Mucosa of rectum (tissue), 2 donors: Measurements from ENCODE around the gene PIAS1.

Source experiments
- H3K27ac ChIP-seq, 2 donors: one replicate each; pipeline ENCODE4 v1.7.0; 2013; ENCODE audit warnings: inconsistent platforms in 2 of 2, low read depth in 2 of 2, low read length in 2 of 2
- H3K27me3 ChIP-seq, 2 donors: one replicate each; pipeline ENCODE4 v1.7.0; 2013; ENCODE audit warnings: low read length in 2 of 2; ENCODE audit not compliant: control insufficient read depth in 2 of 2, insufficient read depth in 2 of 2
- H3K36me3 ChIP-seq, 2 donors: one replicate each; pipeline ENCODE4 v1.7.0; 2013; ENCODE audit warnings: low read length in 2 of 2; ENCODE audit not compliant: control insufficient read depth in 2 of 2, insufficient read depth in 2 of 2
- H3K4me1 ChIP-seq, 2 donors: one replicate each; pipeline ENCODE4 v1.7.0; 2013; ENCODE audit warnings: low read length in 2 of 2, mild to moderate bottlenecking in 1 of 2; ENCODE audit not compliant: control insufficient read depth in 2 of 2, insufficient read depth in 2 of 2
- H3K4me3 ChIP-seq, 2 donors: one replicate each; pipeline ENCODE4 v1.7.0; 2013; ENCODE audit warnings: low read length in 2 of 2
- H3K9ac ChIP-seq, 2 donors: one replicate each; pipeline ENCODE4 v1.7.0; 2013; ENCODE audit warnings: low read length in 2 of 2, low read depth in 1 of 2, mild to moderate bottlenecking in 1 of 2
- H3K9me3 ChIP-seq, 2 donors: one replicate each; pipeline ENCODE4 v1.7.0; 2013; ENCODE audit warnings: low read length in 2 of 2; ENCODE audit not compliant: control insufficient read depth in 2 of 2
- donor health status: healthy.
- donor health status: Normal muscosa, but diverticular disease.

Gene PIAS1

DNA sequence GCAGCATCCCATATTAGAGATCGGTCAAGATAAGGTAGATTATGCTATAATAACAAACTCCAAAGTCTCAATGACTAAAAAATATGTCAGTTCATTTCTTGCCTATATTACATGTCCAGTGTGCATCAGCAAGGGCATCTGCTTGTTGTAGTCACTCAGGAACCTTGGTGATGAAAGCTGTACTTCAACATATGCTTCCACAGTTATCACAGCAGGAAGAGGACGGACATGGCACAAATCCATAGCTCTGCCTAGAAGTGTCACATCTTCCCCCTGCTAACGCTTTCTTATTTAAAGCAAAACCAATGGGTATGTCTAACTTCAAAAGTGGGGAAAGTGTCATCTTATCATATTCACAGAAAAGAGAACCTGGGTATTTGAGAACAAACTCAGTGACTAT, 20.0 kb upstream of the PIAS1 start:
- Histone ChIP-seq H3K9me3 (no peaks in the 10 kb centered on the region), H3K4me1 (no peaks in the 10 kb centered on the region), H3K27ac (no peak overlapping the region), H3K9ac (no peak overlapping the region), H3K27me3 (no peaks in the 10 kb centered on the region), H3K36me3 (no peaks in the 10 kb centered on the region), H3K4me3 (no peak overlapping the region)

DNA sequence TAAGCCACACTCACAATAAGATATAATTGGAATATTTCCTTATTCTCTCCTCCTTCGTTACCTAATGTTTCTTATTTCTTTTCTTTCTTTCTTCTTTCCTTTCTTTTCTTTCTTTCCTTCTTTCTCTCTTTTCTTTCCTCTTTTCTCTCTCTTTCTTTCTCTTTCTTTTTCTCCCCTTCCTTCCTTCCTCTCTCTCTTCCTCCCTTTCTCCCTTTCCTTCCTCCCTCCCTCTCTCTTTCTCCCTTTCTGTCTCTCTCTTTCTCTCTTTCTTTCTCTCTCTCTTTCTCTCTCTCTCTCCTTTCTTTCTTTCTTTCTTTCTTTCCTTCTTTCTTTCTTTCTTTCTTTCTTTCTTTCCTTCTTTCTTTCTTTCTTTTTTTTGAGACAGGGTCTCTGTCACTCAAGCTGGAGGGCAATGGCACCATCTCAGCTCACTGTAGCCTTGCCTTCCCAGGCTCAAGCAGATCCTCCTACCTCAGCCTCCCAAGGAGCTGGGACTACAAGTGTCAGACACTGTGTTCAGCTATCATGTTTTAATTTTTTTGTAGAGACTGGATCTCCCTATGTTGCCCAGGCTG, 19.3 kb upstream of the PIAS1 start:
- Histone ChIP-seq H3K27me3 (no peaks in the 10 kb centered on the region), H3K4me1 (no peaks in the 10 kb centered on the region), H3K9me3 (no peaks in the 10 kb centered on the region), H3K27ac (no peak overlapping the region), H3K36me3 (no peaks in the 10 kb centered on the region), H3K4me3 (no peak overlapping the region), H3K9ac (no peak overlapping the region)

DNA sequence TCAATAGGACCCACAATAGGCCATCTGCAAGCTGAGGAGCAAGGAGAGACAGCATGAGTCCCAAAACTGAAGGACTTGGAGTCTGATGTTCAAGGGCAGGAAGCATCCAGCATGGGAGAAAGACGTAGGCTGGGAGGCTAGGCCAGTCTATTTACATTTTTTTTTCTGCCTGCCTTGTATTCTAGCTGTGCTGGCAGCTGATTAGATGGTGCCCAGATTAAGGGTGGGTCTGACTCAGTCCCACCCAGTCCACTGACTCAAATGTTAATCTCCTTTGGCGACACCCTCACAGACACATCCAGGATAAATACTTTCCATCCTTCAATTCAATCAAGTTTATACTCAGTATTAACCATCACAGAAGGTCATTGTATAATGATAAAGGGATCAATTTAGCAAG, 15.9 kb upstream of the PIAS1 start:
- Histone ChIP-seq H3K27ac (no peak overlapping the region), H3K9ac (no peak overlapping the region), H3K4me1 (peaks cover 0 to 10% of the 10 kb centered on the region in 2 donors), H3K9me3 (no peaks in the 10 kb centered on the region), H3K27me3 (no peaks in the 10 kb centered on the region), H3K4me3 (no peak overlapping the region), H3K36me3 (no peaks in the 10 kb centered on the region)

DNA sequence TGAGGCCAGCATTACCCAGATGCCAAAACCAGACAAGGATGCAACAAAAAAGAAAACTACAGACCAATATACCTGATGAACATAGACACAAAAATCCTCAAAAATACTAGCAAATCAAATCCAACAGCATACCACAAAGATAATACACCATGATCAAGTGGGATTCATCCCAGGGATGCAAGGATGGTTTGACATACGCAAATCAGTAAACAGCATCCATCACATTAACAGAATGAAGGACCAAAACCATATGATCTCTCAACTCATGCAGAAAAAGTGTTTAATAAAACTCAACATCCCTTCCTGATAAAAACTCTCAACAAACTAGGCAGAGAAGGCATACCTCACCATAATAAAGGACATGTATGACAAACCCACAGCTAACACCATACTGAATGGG, 14.0 kb upstream of the PIAS1 start:
- Histone ChIP-seq H3K36me3 (no peaks in the 10 kb centered on the region), H3K4me1 (peaks cover 0 to 10% of the 10 kb centered on the region in 2 donors), H3K9ac (no peak overlapping the region), H3K27me3 (no peaks in the 10 kb centered on the region), H3K27ac (no peak overlapping the region), H3K4me3 (no peak overlapping the region), H3K9me3 (no peaks in the 10 kb centered on the region)

DNA sequence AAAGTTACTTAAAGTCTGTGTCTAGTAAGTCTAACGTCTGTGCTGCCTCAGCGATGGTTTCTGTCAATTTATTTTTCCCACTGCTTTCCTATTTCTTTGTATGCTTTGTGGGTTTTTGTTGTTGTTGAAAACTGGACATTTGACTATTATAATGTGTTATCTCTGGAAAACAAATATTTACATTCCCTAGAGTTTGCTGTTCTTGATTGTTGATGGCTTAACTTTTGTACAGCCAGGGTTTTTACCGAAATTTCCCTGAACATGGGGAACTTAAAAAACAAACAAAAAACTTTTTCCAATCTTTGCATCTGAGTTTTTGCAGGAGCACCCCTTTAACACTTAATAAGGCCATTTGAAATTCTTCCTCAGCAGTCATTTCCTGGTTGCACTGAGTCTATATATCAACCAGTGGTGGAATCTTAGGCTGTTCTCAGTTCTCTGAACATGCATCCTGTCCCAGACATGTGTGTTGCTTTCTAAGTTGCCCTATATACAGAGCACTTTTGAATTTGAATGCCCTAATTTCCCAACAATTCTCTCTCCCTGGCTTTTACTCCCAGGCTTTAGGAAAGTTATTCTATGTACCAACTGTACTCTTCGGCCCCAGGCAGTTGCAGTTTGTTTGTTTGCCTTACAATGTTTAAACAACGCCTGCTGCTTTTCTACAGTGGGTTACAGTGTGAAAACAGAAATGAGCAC, 11.8 kb upstream of the PIAS1 start:
- no peak overlapping the region for H3K27ac ChIP-seq
- no peak overlapping the region for H3K9ac ChIP-seq
- peaks cover 0 to 10% of the 10 kb centered on the region in 2 donors for H3K4me1 ChIP-seq
- H3K9me3 ChIP-seq, result no peaks in the 10 kb centered on the region
- H3K36me3 ChIP-seq, result no peaks in the 10 kb centered on the region
- no peaks in the 10 kb centered on the region for H3K27me3 ChIP-seq
- H3K4me3 ChIP-seq, result no peak overlapping the region

DNA sequence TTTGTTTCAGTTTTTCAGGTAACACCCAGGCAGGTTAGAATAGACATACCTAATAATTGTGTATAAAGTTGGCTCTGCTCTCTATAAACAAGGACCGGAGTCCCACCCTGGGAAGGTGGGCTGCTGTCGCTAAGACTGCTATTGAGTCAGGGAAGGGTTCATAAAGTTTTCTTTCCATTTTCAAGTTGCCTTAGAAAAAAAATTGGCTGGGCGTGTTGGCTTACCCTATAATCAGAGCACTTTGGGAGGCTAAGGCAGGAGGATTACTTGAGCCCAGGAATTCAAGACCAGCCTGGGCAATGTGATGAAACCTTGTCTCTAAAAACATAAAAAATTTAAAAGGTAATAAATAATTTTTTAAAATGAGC, 11.3 kb upstream of the PIAS1 start:
- Histone ChIP-seq H3K4me1 (peaks cover 0 to 10% of the 10 kb centered on the region in 2 donors), H3K4me3 (no peak overlapping the region), H3K9me3 (no peaks in the 10 kb centered on the region), H3K27ac (no peak overlapping the region), H3K27me3 (no peaks in the 10 kb centered on the region), H3K36me3 (no peaks in the 10 kb centered on the region), H3K9ac (no peak overlapping the region)

DNA sequence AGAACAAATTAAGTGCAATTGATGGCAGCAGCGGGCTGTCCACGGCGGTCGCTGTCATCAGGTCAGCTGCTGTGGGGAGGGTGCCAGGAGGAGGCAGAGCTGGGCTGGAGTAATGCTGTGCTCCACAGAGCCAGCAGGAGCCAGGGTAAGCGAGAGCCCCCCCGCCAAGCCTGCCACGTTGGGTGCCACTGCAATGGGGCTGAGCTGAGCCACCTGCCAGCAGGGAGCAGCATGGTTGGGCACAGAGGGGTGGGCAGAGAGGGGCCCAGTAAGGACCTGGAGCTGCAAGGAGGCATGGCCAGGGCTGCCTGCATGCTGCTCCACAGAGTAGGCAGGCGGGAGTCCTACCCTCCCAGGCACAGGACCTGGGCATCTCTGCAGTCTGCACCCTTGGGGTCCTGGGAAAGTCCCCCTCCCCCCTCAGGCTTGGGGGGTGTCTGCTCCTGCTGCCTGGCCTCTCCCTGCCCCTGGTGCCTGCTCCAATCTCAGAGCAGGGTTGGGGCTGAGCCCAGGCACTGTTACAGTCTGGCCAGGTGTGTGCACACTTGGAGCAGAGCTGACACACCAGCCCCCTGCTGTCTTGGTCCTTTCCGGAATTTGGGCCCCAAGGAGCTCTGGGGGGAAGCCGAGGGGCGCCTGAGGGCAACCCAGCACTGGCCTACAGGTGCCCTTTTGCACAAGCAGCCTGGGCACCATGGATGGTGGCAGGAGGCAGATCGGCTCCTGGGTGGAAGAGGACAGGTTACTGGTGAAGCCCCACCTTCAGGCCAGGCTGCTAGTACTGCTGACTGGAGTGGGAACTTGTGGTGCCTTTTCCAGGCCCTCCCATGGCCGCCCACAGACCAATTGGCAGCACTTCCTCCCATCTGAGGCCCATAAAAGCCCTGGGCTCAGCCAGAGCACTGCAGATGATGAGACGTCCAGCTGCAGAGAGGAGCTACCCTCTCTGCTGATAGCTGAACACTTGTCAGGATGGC, 8.5 kb upstream of the PIAS1 start:
- peaks cover 0 to 10% of the 10 kb centered on the region in 2 donors for H3K4me1 ChIP-seq
- H3K4me3 ChIP-seq, result no peak overlapping the region
- H3K27me3 ChIP-seq, result no peaks in the 10 kb centered on the region
- H3K9me3 ChIP-seq, result no peaks in the 10 kb centered on the region
- no peak overlapping the region for H3K9ac ChIP-seq
- no peak overlapping the region for H3K27ac ChIP-seq
- no peaks in the 10 kb centered on the region for H3K36me3 ChIP-seq

DNA sequence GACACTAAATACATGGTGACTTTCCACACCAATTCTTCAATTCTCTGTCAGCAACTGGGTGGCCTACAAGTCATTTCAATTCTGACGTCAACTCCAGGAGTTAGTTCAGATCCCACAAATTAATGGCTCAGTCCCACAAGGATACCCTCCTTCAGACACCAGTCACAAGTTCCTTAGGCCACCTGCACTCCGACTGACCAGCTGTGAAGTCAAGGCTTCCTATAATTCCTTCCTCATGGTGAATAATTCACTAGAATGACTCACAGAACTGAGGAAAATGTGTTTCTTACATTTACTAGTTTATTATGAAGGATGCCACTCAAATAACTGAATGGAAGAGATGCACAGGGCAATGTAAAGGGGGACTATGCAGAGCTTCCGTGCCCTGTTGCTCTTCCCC, 6.3 kb upstream of the PIAS1 start:
- no peak overlapping the region for H3K27ac ChIP-seq
- H3K27me3 ChIP-seq, result no peaks in the 10 kb centered on the region

DNA sequence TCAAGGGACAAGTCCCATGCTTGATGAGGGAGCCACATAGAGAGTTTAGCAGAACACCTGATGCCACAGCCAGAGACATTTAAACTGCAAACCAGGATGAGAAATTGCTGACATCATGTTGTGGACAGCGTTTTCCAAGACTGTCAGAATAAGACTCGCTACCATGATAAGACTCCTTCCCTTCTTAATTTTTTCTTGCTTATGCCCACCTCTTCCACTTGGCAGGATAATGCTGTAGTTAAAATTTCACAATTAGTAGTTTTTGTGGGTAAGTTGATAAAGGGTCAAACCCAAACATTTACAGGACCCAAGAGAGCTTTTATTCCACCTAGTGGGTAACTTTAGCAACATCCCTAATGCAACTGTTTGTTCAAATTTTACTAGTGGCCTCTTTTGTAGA, 3.0 kb upstream of the PIAS1 start:
- Histone ChIP-seq H3K4me1 (peaks cover 6% of the 10 kb centered on the region in 2 donors), H3K9me3 (no peaks in the 10 kb centered on the region), H3K27ac (no peak overlapping the region), H3K36me3 (no peaks in the 10 kb centered on the region), H3K4me3 (no peak overlapping the region), H3K9ac (no peak overlapping the region), H3K27me3 (no peaks in the 10 kb centered on the region)

More for the DNA sequence above, 6.3 kb upstream of the PIAS1 start:
- no peaks in the 10 kb centered on the region for H3K4me1 ChIP-seq
- H3K9me3 ChIP-seq, result no peaks in the 10 kb centered on the region
- no peak overlapping the region for H3K4me3 ChIP-seq
- H3K9ac ChIP-seq, result no peak overlapping the region
- H3K36me3 ChIP-seq, result no peaks in the 10 kb centered on the region

DNA sequence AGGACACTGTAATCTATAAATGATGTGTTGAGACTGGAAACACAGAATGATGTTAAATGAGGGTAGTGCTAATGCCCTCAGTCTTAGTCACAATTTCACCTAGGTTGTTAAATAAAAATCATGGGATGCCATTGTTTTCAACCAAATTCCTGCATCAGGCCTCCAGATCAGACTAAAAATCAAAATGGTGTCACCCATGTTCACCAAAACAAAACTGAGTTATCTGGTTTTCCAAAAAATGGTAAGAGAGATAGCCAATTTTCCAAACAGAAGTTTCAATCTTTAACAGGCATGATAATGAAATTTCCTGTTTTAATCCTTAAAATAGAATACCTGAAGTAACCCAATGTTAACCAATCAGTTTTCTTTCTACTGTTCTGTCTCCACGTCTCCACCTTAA, 2.2 kb upstream of the PIAS1 start:
- Histone ChIP-seq H3K4me1 (peaks cover 6% of the 10 kb centered on the region in 2 donors), H3K36me3 (no peaks in the 10 kb centered on the region), H3K27ac (no peak overlapping the region), H3K4me3 (no peak overlapping the region), H3K27me3 (no peaks in the 10 kb centered on the region), H3K9ac (no peak overlapping the region), H3K9me3 (no peaks in the 10 kb centered on the region)
